Femur (tissue), 1 donor: ENCODE measurements around the gene CEBPZ.

ENCODE experiments used
- DNase-seq: peaks from one replicate; pipeline ENCODE4 v3.0.0-alpha.2; 2017

CEBPZ gene

GRCh38 chr2:37180006-37180639 is 51.3 kb downstream of the CEBPZ start:
- no peak for DNase-seq

- no peak for DNase-seq
Measured at GRCh38 chr2:37173741-37174140, 57.7 kb downstream of the CEBPZ start.

GRCh38 chr2:37171624-37171950 is 59.8 kb downstream of the CEBPZ start:
- no peak for DNase-seq

GRCh38 chr2:37168217-37168981 is 63.0 kb downstream of the CEBPZ start:
- DNase-seq: no peak

GRCh38 chr2:37167636-37168180 is 63.7 kb downstream of the CEBPZ start:
- no peak for DNase-seq

GRCh38 chr2:37164757-37165156 is 66.6 kb downstream of the CEBPZ start:
- DNase-seq: no peak

GRCh38 chr2:37156857-37157714 is 74.3 kb downstream of the CEBPZ start, which contains the start of gene EIF2AK2:
TSS of gene EIF2AK2 (minus strand) at chr2:37156980. CDS start at chr2:37147806, 9,174 bp downstream.
- peak; percentile 93 for DNase-seq

GRCh38 chr2:37156071-37156856 is 75.1 kb downstream of the CEBPZ start:
- DNase-seq: peak; percentile 83

- no peak for DNase-seq
Measured at GRCh38 chr2:37154785-37155184, 76.6 kb downstream of the CEBPZ start.

- no peak for DNase-seq
Measured at GRCh38 chr2:37153224-37153623, 78.2 kb downstream of the CEBPZ start.
